PFSK-1 (cell line): ENCODE results near the gene AKR7A3.

ENCODE experiments used
- FOXP2 ChIP-seq: optimal IDR thresholded peaks from 2 replicates; pipeline ENCODE3; 2011; ENCODE audit warnings: borderline replicate concordance, control low read depth, inconsistent platforms; ENCODE audit not compliant: insufficient read depth; ENCODE audit errors: extremely low read length, extremely low read depth
- POLR2AphosphoS5 ChIP-seq: IDR thresholded peaks from 2 replicates; pipeline ENCODE4 v1.6.1; 2012; ENCODE audit warnings: low read depth, mild to moderate bottlenecking, control low read depth, low read length, moderate library complexity
- SIN3A ChIP-seq: IDR thresholded peaks from 2 replicates; pipeline ENCODE4 v1.6.1; 2012; ENCODE audit warnings: mild to moderate bottlenecking, low read length, moderate library complexity, borderline replicate concordance; ENCODE audit not compliant: insufficient read depth
- TAF1 ChIP-seq: IDR thresholded peaks from 2 replicates; pipeline ENCODE4 v1.6.1; 2012; ENCODE audit warnings: low read length, control low read depth, borderline replicate concordance; ENCODE audit not compliant: insufficient read depth
- TF ChIP-seq, protein P1 (sequence below), 2 experiments: IDR thresholded peaks; 2 replicates each; pipeline versions ENCODE4 v1.6.1 to v1.8.0; 2011 to 2012; ENCODE audit warnings: low read depth in 2 of 2, low read length in 2 of 2, control low read depth in 1 of 2, inconsistent platforms in 1 of 2, mild to moderate bottlenecking in 1 of 2, moderate library complexity in 1 of 2; ENCODE audit not compliant: insufficient read depth in 1 of 2

AKR7A3 gene

DNA sequence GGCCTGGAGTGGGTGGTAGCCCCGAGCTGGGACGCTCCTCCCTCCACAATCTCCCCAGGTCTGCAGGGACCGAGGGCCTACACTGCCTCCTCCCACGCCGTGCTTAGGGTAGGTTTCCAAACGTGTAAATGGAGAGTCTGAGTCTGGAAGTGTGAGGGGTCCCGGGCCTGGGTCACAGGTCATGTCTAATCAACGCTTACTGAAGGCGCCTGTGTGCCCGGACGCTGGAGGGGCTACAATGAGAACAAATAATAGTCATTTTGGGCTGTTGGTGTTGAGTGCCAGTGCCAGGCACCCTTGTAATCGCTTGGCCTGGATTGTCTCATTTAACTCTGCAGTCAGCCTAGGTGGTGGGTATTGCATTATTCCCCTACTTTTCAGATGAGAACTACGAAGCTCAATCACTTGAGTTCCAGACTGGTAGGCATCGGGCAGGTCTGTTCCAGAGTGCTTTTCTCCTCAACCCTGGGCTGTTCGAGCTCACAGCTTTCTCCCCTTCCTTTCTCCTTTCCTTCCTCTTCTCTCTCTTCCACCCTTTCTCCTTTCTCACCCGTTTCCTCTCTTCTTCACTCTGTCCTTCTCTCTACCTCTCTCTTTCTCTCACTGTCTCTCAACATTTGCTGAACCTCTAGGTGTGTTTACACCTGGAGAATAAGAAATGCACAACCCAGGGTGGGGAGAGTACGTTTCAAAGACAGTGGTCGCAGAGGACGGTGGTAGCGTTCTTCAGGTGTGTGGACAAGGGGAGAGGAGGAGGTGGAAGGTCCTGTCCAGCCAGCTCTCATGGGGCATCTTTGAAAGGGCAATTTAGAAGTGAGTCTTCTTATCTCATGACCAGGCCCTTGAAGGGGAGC is 24.4 kb upstream of the AKR7A3 start:
- no peak for TF ChIP-seq POLR2AphosphoS5
- TF ChIP-seq, protein P1, sequence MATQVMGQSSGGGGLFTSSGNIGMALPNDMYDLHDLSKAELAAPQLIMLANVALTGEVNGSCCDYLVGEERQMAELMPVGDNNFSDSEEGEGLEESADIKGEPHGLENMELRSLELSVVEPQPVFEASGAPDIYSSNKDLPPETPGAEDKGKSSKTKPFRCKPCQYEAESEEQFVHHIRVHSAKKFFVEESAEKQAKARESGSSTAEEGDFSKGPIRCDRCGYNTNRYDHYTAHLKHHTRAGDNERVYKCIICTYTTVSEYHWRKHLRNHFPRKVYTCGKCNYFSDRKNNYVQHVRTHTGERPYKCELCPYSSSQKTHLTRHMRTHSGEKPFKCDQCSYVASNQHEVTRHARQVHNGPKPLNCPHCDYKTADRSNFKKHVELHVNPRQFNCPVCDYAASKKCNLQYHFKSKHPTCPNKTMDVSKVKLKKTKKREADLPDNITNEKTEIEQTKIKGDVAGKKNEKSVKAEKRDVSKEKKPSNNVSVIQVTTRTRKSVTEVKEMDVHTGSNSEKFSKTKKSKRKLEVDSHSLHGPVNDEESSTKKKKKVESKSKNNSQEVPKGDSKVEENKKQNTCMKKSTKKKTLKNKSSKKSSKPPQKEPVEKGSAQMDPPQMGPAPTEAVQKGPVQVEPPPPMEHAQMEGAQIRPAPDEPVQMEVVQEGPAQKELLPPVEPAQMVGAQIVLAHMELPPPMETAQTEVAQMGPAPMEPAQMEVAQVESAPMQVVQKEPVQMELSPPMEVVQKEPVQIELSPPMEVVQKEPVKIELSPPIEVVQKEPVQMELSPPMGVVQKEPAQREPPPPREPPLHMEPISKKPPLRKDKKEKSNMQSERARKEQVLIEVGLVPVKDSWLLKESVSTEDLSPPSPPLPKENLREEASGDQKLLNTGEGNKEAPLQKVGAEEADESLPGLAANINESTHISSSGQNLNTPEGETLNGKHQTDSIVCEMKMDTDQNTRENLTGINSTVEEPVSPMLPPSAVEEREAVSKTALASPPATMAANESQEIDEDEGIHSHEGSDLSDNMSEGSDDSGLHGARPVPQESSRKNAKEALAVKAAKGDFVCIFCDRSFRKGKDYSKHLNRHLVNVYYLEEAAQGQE (IDR thresholded peaks at IDR 0.05; ENCODE audit: insufficient read depth in 1 of 2, low read depth in 2 of 2, low read length in 2 of 2) = no peak
- no peak for TF ChIP-seq TAF1
- no peak for TF ChIP-seq FOXP2
- no peak for TF ChIP-seq SIN3A

DNA sequence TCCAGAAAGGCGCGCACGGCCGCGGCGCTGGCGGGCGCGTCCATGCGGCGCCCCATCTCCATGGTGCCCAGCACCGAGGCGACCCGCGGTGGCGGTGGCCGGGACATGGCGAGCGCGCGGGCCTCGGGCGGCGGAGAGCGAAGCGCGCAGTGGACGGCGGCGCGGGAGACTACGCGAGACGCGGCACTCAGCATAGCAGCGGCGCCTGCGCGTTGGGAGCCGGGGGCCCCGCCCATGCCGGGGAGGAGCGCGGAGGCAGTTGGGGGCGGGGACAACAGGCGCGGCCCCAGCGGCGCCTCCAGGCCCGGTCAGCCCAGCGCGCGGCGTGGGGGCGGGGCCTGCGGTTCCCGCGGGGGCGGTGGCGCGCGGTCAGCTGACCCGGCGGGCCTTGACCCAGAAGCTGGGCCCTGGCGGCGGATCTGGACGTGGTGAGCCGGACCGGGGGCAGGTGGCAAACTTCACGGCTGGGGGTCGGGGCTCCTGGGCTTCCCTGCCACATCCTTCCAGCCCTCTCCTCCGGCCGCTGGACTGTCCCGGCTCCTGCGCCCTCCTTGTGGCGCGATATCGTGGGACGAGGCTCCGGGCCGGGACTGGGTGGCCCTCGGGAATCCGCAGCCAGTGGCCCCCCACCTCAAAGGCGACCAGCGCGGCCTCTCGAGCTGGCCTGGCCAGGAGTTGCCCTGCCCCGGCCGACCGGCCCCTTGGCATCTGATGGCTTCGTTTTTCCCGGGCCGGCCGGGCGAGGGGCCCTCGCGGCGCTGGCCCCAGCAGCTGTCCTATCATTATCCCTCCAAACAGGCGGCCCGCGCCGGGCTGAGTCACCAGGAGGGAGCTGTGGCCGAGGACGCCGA is 23.6 kb upstream of the AKR7A3 start, which contains the start of the genes AKR7A2 and SLC66A1:
TSS of gene AKR7A2 (minus strand) at position 214 of the 851 bp plus-strand sequence. CDS start at position 194, 20 bp downstream.
TSS of gene SLC66A1 (plus strand) at position 396 of the 851 bp plus-strand sequence. CDS start 5,352 bp downstream, outside the sequence.
- TF ChIP-seq TAF1 (peak; percentile 87; the same call in 1 of the 2 replicates), POLR2AphosphoS5 (peak; percentile 85), SIN3A (no peak), FOXP2 (no peak)
- TF ChIP-seq, protein P1 (IDR thresholded peaks at IDR 0.05; ENCODE audit: insufficient read depth in 1 of 2, low read depth in 2 of 2, low read length in 2 of 2) = no peak; a peak in 1 of 4 replicates

DNA sequence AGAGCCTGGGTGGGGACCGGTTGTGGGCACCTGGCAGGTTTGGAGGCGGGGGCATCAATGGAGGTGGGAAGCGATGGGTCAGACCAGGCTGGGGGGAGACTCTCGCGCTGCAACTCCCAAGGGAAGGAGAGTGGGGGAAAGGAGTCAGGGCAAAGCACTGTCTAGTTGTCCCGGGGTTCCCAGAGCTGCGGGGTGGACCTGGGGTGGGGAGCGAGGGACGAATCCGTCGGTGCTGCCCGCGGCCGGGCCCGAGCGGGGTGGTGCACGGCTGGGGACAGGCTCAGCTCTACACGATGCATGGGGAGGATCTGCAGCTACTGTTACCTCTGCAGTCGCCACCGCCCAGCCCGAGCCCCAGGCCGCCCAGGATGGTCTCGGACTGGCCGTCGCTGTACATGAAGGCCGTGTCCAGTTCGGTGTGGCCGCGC is 22.9 kb upstream of the AKR7A3 start:
- TF ChIP-seq SIN3A (no peak), FOXP2 (no peak), POLR2AphosphoS5 (no peak), TAF1 (no peak)
- TF ChIP-seq, protein P1 (IDR thresholded peaks at IDR 0.05; ENCODE audit: insufficient read depth in 1 of 2, low read depth in 2 of 2, low read length in 2 of 2) = no peak

DNA sequence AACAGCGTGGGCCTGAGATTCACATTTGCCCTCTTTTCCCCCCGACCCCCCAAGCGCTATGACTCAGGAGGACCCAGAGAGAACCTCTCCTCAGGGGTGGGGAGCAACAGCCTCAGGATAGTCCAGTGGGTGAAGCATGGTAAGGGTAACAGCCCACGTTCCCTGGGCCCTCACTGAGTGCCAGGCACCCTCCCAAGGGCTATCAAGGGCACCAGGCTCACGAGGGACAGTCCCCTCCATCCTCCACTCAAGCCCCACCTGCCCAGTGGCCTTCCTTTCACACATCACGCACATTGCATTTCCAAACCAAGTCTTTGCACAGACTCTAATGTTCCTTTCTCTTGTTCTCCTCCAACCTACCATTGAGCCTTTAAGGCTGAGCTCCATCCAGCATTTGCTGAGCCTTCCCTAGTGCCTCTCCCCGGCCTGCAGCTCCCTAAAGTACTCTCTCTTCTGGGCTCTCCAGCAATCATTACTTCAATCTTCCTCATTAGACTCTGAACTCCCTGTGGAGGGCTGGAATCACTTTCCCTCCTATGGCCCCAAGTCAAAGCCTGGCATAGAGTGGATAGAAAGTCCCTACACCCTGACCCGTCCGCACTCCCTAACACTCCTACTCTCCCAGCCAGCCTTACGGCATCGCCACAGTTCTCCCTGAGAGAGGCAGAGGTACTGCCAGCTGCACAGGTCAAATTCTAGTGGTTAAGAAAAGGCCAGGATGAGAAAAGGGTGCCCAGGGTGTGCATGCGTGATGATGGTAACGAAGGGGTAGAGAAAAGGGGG is 22.3 kb upstream of the AKR7A3 start:
- TF ChIP-seq FOXP2 (no peak), POLR2AphosphoS5 (no peak), TAF1 (no peak), SIN3A (no peak)
- TF ChIP-seq, protein P1 (IDR thresholded peaks at IDR 0.05; ENCODE audit: insufficient read depth in 1 of 2, low read depth in 2 of 2, low read length in 2 of 2) = no peak
